Measurements from ENCODE around the gene ATP2B2.

GRCh38 chr3:10290481-10291176, 214.8 kb downstream of the ATP2B2 start:
- TF ChIP-seq PBX3 (IDR thresholded peaks at IDR 0.05) (no peak), CEBPB (IDR thresholded peaks at IDR 0.05) (no peak), CTCF (IDR thresholded peaks at IDR 0.05) (no peak), REST (IDR thresholded peaks at IDR 0.05) (no peak), HEYL (CRISPR knock-in tag; IDR thresholded peaks at IDR 0.05) (no peak), USF2 (IDR thresholded peaks at IDR 0.05) (no peak), POLR2A (IDR thresholded peaks at IDR 0.05; ENCODE audit: low read length) (no peak), RAD21 (conservative IDR thresholded peaks at IDR 0.05 in 1 of 2, IDR thresholded peaks at IDR 0.05 in 1 of 2) (no peak), FOXS1 (CRISPR knock-in tag; IDR thresholded peaks at IDR 0.05) (no peak), HDAC2 (IDR thresholded peaks at IDR 0.05) (no peak), EP300 (IDR thresholded peaks at IDR 0.05) (no peak), ZNF302 (CRISPR knock-in tag; IDR thresholded peaks at IDR 0.05) (no peak), ESRRA (IDR thresholded peaks at IDR 0.05; ENCODE audit: borderline replicate concordance, low read length) (no peak), MYC (IDR thresholded peaks at IDR 0.05; ENCODE audit: borderline replicate concordance, low read length) (no peak)
